Activated CD8-positive, alpha-beta T cell treated with anti-CD3 and anti-CD28 coated beads for 36 hours (primary cell): Measurements from ENCODE around the gene TTLL12. TPM values are rescaled to one million over a fixed set of nuclear protein-coding genes. Genes with fewer than 3 reads are reported as not detected.

Experiments
- ATAC-seq: fragments of 200-7000 bp; cut with Tn5 transposase; one replicate; pipeline ENCODE4 v1.10.0; 2021; ENCODE audit warnings: mild to moderate bottlenecking, moderate library complexity
- CTCF ChIA-PET: fragments of 350-600 bp; sonication (Branson Sonifier 250); formaldehyde crosslinking; loops from one replicate; lab custom pipeline; 2021; ENCODE audit warnings: antibody characterized with exemption; lab: Charles Lee
- POLR2A ChIA-PET: fragments of 350-600 bp; sonication (Branson Sonifier 250); formaldehyde crosslinking; loops from one replicate; lab custom pipeline; 2021; ENCODE audit warnings: antibody characterized with exemption; lab: Charles Lee
- DNase-seq: peaks from one replicate; pipeline ENCODE4 v3.0.0-alpha.2; 2020
- H3K27ac Mint-ChIP-seq: one replicate; pipeline ENCODE4 v1.8.0; 2021; ENCODE audit warnings: mild to moderate bottlenecking, mixed read lengths
- H3K27me3 Mint-ChIP-seq: one replicate; pipeline ENCODE4 v1.8.0; 2021; ENCODE audit warnings: mixed read lengths
- H3K36me3 Mint-ChIP-seq: one replicate; pipeline ENCODE4 v1.8.0; 2021; ENCODE audit warnings: low read depth, mixed read lengths
- H3K4me1 Mint-ChIP-seq: one replicate; pipeline ENCODE4 v1.8.0; 2021; ENCODE audit warnings: low read depth, mixed read lengths
- H3K4me3 Mint-ChIP-seq: one replicate; pipeline ENCODE4 v1.8.0; 2021; ENCODE audit warnings: mild to moderate bottlenecking, moderate library complexity, mixed read lengths
- H3K9me3 Mint-ChIP-seq: one replicate; pipeline ENCODE4 v1.8.0; 2021; ENCODE audit warnings: mixed read lengths
- intact Hi-C: fragments of 100-400 bp; cut with micrococcal nuclease; formaldehyde crosslinking; loops from one replicate; pipeline ENCODE4 v1.10.0; 2022
- total RNA-seq, 2 experiments: library from RNA; stranded (reverse); gene quantifications; one replicate each; pipeline ENCODE4 v1.2.3, GENCODE V29; 2021
- TF ChIP-seq, protein P1 (sequence below): fragments of 200-600 bp; IDR thresholded peaks from one replicate; pipeline ENCODE4 v1.8.0; 2022; ENCODE audit warnings: antibody characterized with exemption, mild to moderate bottlenecking

The TTLL12 gene
- total RNA-seq, 2 experiments from 2014 or later, result 83.5 to 86.0 TPM

DNA sequence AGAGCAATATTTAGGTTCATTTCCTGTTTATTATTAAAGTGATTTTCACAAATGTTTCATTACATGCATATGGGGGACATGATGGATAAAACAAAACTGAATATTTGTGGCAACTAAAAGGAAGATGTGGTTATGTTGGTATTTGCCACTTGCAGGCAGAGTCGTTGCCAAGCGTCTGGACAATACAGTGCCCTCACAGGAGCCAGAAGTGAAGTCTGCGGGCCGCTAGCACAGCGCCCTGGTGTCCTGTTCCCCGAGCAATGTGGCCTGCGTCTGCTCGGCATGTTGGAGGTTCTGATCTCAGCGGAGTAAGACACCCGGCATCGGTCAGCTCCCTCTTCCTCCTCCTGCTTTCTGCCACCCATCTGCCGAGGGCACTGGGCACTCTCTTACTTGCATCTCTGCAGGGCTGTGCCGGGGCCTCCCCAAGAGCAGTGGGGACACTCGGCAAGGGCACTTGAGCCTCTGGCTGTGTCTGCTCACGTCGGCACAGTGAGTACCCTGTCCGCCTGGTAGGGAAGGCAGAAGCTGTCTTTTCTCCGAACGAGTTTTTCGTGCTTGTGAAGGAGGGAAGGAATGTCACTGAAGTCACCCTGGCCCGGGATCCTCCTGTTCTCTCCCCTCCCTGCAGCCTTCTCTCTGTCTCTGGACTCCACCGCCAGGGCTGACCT lies 10.5 kb upstream of the TTLL12 start:
- intact Hi-C loops, result no loop called here
- Mint-ChIP-seq H3K27me3 (no peaks in the 10 kb centered on the region), H3K36me3 (no peaks in the 10 kb centered on the region), H3K27ac (no peak overlapping the region), H3K4me1 (no peaks in the 10 kb centered on the region), H3K9me3 (no peaks in the 10 kb centered on the region), H3K4me3 (no peak overlapping the region)
- ATAC-seq, result no peak
- ChIA-PET CTCF (interaction anchor here (0.6 kb wide), 1 partner anchor 192 kb away, joined by 3 read pairs; no protein-coding TSS in a partner anchor), POLR2A (interaction anchor here (0.7 to 1.9 kb wide), 2 partner anchors 16 to 24 kb away, joined by 3 to 5 read pairs; no protein-coding TSS in a partner anchor)
- DNase-seq, result no peak
- TF ChIP-seq, protein P1, sequence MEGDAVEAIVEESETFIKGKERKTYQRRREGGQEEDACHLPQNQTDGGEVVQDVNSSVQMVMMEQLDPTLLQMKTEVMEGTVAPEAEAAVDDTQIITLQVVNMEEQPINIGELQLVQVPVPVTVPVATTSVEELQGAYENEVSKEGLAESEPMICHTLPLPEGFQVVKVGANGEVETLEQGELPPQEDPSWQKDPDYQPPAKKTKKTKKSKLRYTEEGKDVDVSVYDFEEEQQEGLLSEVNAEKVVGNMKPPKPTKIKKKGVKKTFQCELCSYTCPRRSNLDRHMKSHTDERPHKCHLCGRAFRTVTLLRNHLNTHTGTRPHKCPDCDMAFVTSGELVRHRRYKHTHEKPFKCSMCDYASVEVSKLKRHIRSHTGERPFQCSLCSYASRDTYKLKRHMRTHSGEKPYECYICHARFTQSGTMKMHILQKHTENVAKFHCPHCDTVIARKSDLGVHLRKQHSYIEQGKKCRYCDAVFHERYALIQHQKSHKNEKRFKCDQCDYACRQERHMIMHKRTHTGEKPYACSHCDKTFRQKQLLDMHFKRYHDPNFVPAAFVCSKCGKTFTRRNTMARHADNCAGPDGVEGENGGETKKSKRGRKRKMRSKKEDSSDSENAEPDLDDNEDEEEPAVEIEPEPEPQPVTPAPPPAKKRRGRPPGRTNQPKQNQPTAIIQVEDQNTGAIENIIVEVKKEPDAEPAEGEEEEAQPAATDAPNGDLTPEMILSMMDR, result no peak

DNA sequence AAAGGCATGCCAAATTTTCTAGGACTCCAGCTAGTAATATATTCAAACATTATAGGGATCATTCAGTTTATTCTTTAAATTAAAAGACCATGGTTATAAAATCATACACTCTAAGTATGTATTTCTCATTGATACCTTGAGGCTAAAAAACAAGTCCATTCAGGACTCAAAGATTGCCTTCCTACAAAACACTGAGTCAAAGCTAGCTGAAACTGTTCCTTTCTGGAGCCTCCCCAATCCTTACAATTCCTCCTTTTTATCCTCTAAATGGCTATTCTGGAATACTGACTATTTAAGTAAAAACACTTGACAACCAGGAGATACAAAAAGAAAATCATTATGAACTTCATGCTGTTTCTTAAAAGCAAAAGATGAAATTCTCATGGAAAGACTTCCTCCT lies 4.9 kb upstream of the TTLL12 start:
- POLR2A ChIA-PET, result no interaction called here
- H3K4me3 Mint-ChIP-seq, result no peak overlapping the region
- TF ChIP-seq, protein P1, result no peak
- peaks cover 5% of the 10 kb centered on the region for H3K9me3 Mint-ChIP-seq
- H3K27me3 Mint-ChIP-seq, result no peaks in the 10 kb centered on the region
- peaks cover 2% of the 10 kb centered on the region for H3K4me1 Mint-ChIP-seq
- no peak overlapping the region for H3K27ac Mint-ChIP-seq
- CTCF ChIA-PET, result no interaction called here
- DNase-seq, result no peak
- H3K36me3 Mint-ChIP-seq, result no peaks in the 10 kb centered on the region
- intact Hi-C loops, result no loop called here
- ATAC-seq, result no peak

DNA sequence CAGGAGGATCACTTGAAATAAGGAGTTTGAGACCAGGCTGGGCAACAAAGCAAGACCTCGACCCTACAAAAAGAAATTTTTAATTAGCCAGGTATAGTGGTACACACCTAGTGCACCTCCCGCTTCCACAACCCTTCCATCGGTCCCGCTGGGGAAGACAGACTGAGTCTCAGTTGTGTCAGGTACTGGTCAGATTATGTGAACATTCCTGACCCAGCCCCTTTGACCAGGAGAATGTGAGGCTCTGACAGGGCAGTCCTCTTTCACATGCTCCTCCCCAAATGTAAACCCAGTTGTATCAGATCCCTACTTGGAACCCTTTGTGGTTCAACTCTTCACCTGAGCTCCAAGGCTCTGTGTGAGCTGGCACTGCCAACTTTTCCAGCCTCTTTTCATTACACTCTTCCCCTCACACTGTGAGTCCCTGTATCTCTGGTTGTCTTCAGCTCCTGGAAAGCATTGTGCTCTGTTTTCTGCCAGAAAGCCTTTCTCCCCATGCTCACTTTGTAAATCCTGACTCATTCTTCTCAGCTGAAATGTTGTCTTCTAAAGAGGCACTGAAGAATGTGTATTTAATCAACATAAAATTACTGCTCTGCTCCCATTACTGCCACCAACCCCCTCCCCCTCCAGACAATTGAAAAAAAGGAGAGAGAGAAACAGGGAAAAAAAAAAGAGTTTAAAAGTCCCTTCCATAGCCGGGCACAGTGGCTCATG lies 2.1 kb upstream of the TTLL12 start:
- DNase-seq (no peak), ATAC-seq (no peak)
- H3K27me3 Mint-ChIP-seq, result no peaks in the 10 kb centered on the region
- peaks cover 11% of the 10 kb centered on the region for H3K36me3 Mint-ChIP-seq
- CTCF ChIA-PET, result no interaction called here
- H3K4me3 Mint-ChIP-seq, result peak overlapping the region; percentile 46
- H3K27ac Mint-ChIP-seq, result peak overlapping the region; percentile 52
- H3K4me1 Mint-ChIP-seq, result peaks cover 16% of the 10 kb centered on the region
- peaks cover 5% of the 10 kb centered on the region for H3K9me3 Mint-ChIP-seq
- POLR2A ChIA-PET, result no interaction called here
- intact Hi-C loops, result no loop called here
- TF ChIP-seq, protein P1, result no peak

DNA sequence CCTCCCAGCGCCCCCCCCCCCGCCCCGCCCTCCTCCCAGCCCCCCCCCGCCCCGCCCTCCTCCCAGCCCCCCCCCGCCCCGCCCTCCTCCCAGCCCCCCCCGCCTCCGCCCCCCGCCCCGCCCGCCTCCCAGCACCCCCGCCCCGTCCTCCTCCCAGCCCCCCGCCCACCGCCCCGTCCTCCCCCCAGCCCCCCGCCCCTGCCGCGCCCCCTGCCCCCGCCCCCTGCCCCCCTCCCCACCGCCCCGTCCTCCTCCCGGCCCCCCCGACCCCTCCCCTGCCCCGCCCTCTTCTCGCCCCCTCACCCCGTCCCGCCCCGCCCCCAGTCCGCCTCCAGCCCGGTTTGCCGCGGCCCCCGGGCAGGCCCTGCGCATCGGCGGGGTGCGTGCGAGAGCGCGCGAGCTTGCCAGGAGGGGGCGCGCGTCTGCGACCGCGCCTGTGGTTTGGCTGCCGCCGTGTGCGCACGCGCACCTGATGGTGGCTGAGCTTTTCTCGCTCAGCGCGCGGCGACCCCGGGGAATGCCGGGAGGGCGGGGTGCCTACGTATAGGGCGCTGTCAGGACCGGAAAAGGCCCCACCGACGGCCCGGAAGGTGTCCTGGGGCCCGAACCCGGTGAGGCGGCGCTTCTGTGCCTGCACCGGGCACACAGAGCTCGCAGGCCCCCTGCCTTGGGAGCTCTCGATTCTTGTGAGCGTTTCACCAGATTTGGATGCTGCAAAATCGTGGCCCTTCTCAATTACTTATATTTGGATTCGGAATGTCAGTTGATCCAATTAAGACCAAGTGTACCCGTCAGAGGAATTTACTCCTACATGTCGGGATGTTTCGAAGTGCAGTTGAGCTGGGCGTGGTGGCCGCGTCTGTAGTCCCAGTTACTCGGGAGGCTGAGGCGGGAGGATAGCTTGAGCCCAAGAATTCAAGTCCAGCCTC lies 501 bp upstream of the TTLL12 start:
- POLR2A ChIA-PET, result interaction anchor here (0.6 to 1.6 kb wide), 5 partner anchors 44 to 573 kb away, joined by 3 to 5 read pairs (median 3); partner anchors contain the start of genes CYB5R3, MCAT and POLDIP3
- H3K36me3 Mint-ChIP-seq, result peaks cover 13% of the 10 kb centered on the region
- intact Hi-C loops, result no loop called here
- ATAC-seq, result peak; percentile 95
- DNase-seq, result peak; percentile 98
- peak overlapping the region; percentile 94 for H3K27ac Mint-ChIP-seq
- peaks cover 5% of the 10 kb centered on the region for H3K9me3 Mint-ChIP-seq
- H3K27me3 Mint-ChIP-seq, result no peaks in the 10 kb centered on the region
- H3K4me3 Mint-ChIP-seq, result peak overlapping the region; percentile 87
- CTCF ChIA-PET, result interaction anchor here (0.8 to 1.6 kb wide), 9 partner anchors 15 to 199 kb away, joined by 3 to 8 read pairs (median 3); no protein-coding TSS in a partner anchor
- TF ChIP-seq, protein P1, result peak; percentile 21
- H3K4me1 Mint-ChIP-seq, result peaks cover 17% of the 10 kb centered on the region
